ENCODE results near the gene SHISA6.

SHISA6 gene

GRCh38 chr17:11356371-11356770 is 115.4 kb downstream of the SHISA6 start:
- TF ChIP-seq CTCF (IDR thresholded peaks at IDR 0.05): no peak
- H3K4me3 ChIP-seq: no peak overlapping the region
- no peak for DNase-seq (ENCODE audit: low spot score)
- no peak overlapping the region for H3K27ac ChIP-seq

- DNase-seq (ENCODE audit: low spot score): no peak
- no peak for TF ChIP-seq CTCF (IDR thresholded peaks at IDR 0.05)
- Histone ChIP-seq H3K27ac (no peak overlapping the region), H3K4me3 (no peak overlapping the region)
Measured at GRCh38 chr17:11363565-11364117, 122.6 kb downstream of the SHISA6 start.

- H3K4me3 ChIP-seq: no peak overlapping the region
- no peak overlapping the region for H3K27ac ChIP-seq
- DNase-seq (ENCODE audit: low spot score): no peak
- no peak for TF ChIP-seq CTCF (IDR thresholded peaks at IDR 0.05)
Measured at GRCh38 chr17:11366272-11366850, 125.3 kb downstream of the SHISA6 start.

- H3K4me3 ChIP-seq: no peak overlapping the region
- no peak overlapping the region for H3K27ac ChIP-seq
- no peak for TF ChIP-seq CTCF (IDR thresholded peaks at IDR 0.05)
- no peak for DNase-seq (ENCODE audit: low spot score)
Measured at GRCh38 chr17:11369575-11369974, 128.6 kb downstream of the SHISA6 start.

- TF ChIP-seq CTCF (IDR thresholded peaks at IDR 0.05): no peak
- no peak for DNase-seq (ENCODE audit: low spot score)
- no peak overlapping the region for H3K4me3 ChIP-seq
- no peak overlapping the region for H3K27ac ChIP-seq
Measured at GRCh38 chr17:11372692-11373091, 131.7 kb downstream of the SHISA6 start.

GRCh38 chr17:11378506-11378905 is 137.5 kb downstream of the SHISA6 start:
- no peak for TF ChIP-seq CTCF (IDR thresholded peaks at IDR 0.05)
- H3K27ac ChIP-seq: no peak overlapping the region
- H3K4me3 ChIP-seq: no peak overlapping the region
- no peak for DNase-seq (ENCODE audit: low spot score)

- Histone ChIP-seq H3K27ac (no peak overlapping the region), H3K4me3 (no peak overlapping the region)
- no peak for TF ChIP-seq CTCF (IDR thresholded peaks at IDR 0.05)
- no peak for DNase-seq (ENCODE audit: low spot score)
Measured at GRCh38 chr17:11380761-11381160, 139.7 kb downstream of the SHISA6 start.
